SU-DHL-6 (cell line): ENCODE data around the gene PGLYRP3.

Experiments used
- CTCF ChIP-seq: fragments of 200-600 bp; sonication (generic); IDR thresholded peaks from one replicate; pipeline ENCODE4 v1.5.1; 2017; ENCODE audit warnings: antibody characterized with exemption, mild to moderate bottlenecking, low read length, moderate library complexity; ENCODE audit not compliant: insufficient read depth, poor library complexity, severe bottlenecking
- EZH2phosphoT487 ChIP-seq: fragments of 200-600 bp; sonication (generic), shearing (Covaris generic); conservative IDR thresholded peaks from 2 replicates; pipeline ENCODE4 v1.6.1; 2018; ENCODE audit warnings: mild to moderate bottlenecking, antibody characterized with exemption, low read length, moderate library complexity, mixed read lengths

GRCh38 chr1:153277852-153278251, 34.9 kb downstream of the PGLYRP3 start:
- TF ChIP-seq CTCF (peak; percentile 50), EZH2phosphoT487 (no peak)
